CD4-positive, alpha-beta T cell treated with Interleukin-1 beta for 1 hour (primary cell): ENCODE data around the gene PRKG2.

Experiments
- DNase-seq, 2 donors: peaks; one replicate each; pipeline ENCODE4 v3.0.0-alpha.2; 2020 to 2022

The PRKG2 gene

DNA sequence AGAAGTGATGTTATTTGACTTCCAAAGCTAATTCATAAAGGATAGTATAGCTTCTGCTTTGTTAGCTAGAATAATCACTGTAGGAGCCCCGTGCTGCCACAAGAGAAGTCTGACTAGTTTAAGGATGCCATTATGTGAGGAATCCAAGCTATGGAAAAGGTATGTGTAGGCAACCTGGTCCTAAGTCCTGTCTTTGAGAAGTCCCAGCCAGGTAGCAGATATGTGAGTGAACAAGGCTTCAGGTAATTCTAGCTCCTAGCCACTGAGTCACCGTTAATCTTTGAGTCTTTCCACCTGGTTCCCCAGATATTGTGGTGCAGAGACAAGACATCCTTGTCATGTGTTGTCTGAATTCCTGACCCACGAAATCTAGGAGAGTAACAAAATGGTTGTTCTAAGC is 129.0 kb downstream of the PRKG2 start:
- DNase-seq = no peak

DNA sequence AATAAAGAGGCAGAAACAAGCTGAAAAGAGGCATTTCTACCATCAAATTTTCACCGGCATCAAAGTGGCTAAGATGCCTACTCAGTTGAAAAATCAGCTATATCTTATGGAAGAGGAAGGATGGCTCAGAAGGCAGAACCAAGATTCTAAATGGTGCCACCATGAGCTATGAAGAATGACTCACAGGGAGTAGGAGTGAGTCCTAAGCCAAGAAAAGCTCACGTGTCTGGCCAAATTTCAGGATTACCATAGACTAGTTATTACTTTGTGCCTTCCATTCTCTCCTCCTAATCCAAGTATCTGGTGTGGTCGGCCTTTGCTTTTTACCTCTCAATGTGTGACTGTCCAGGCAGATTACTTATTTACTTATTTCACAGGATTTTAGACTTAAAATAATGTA is 129.7 kb downstream of the PRKG2 start:
- DNase-seq = no peak

DNA sequence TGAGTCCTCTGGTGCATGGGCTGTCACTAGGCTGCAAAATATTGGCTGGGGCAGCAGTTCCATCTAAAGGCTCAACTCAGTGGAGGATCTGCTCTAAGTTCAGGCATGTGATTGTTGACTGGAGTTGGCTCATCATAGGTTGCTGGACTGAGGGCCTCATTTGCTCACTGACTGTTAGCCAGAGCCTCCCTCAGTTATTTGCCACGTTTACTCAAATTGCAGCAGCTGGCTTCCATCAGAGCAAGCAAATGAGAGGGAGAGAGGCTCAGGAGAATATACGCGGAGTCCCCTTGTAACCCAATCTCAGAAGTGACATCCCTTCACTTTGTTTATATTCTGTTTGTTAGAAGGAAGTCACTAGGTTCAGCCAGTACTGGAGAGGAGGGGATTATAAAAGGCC is 130.4 kb downstream of the PRKG2 start:
- no peak for DNase-seq

DNA sequence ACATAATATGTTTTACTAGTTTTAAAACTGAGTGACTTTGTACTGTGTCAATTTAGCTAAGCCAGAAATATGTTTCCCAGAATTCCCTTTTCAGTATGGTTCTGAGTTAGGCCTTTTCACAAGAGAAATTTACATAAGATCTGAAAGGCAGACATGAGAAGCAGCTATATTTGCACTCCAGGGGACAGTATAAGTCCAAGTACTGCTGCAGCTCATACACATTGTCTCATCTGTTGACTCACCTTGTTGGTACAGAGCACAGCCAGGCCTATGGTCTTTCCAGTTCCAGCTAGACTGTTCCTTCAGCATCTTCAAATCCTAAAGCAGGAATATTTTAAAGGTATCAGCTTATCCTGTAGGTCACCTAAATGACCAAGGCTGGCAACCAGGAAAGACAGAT is 131.0 kb downstream of the PRKG2 start:
- no peak for DNase-seq

DNA sequence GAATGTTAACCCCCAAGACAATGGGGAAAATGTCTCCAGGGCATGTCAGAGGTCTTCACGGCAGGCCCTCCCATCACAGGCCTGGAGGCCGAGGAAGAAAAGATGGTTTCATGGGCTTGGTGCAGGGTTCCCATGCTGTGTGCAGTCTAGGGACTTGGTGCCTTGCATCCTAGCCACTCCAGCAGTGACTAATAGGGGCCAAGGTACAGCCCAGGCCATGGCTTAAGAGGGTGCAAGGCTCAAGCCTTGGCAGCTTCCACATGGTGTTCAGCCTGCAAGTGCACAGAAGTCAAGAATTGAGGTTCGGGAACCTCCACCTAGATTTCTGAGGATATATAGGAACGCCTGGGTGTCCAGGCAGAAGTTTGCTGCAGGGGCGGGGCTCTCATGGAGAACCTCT is 133.9 kb downstream of the PRKG2 start:
- DNase-seq = no peak

DNA sequence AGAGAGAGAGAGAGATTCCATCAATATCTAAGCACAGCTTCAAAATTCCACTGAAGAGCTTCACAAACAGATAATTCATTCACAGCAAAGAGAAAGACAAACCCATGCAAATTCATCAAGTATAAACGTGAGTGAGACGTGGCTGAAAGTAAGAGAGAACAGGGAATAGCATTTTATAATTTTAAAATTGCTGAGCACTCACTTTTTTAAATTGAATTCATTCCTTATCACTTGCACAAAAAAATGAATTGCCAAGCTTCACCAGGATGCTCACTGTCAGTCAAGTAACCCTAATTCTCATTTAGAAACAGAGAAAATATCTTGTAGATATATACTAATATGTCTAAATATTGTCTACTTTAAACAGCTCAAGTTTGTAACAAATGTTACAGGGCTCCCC is 144.0 kb downstream of the PRKG2 start:
- no peak for DNase-seq

DNA sequence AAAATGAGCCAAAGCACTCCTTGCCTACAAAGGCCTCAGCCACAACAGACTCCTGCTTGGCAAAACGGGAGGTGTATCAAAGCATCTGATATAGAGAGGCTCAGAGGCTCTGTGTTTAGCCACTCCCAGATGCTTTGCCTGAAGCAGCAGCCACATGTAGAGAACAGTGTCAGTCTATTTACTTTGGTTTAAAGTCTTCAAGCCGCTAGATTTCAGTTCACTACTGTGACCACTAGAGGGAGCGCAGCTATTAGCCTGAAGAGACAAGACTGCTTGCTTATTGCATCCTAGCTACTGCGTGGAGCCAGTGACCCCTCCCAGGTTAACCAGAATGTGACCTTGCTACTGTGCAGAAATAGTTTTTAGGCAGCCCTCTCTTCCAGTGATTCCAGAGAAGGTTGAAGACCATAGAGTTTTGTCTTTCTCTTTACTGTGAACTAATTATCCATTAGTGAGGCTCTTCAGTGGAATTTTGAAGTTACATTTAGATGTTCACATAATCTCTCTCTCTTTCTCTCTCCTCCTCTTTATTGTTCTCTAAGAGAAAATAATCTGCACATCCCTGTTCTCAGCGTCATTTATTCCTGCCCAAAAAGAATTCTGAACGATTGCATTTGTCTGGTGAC is 145.2 kb downstream of the PRKG2 start:
- peak; percentile 46 to 64 for DNase-seq

DNA sequence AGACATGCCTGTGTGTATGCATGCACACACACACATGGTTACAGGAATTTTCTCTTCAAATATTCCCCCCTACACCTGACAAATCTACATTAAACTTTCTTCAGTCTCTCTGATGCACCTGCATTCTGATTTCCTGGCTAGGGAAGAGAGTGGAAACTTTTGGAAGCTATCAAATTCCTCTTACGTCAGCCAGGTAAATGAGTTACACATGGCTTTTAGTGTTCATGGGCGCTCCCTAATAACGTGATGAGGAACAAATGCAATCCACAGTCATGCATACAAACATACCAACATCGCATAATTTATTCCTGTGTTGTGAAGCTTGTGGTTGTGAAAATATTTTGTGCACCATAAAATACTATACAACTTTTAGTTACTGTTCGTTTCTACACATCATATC is 149.6 kb downstream of the PRKG2 start:
- DNase-seq = no peak

DNA sequence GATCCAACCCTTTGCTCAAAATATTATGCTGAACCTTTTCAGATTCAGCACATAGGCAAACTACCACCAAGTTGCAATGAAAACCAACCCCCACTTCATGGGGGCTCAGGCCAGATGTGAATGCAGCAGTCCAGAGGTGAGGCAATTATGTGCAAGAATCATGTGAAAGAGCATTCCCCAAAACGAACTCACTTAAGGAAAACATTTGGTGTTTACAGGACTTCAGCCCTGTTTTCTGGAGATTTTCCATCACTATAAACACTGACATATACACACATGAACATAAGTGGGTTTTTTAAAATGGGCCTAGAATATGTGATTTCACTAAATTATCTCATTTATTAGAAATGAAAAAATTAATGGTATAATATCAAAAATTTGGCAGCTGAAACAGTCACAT is 153.0 kb downstream of the PRKG2 start:
- DNase-seq = no peak

DNA sequence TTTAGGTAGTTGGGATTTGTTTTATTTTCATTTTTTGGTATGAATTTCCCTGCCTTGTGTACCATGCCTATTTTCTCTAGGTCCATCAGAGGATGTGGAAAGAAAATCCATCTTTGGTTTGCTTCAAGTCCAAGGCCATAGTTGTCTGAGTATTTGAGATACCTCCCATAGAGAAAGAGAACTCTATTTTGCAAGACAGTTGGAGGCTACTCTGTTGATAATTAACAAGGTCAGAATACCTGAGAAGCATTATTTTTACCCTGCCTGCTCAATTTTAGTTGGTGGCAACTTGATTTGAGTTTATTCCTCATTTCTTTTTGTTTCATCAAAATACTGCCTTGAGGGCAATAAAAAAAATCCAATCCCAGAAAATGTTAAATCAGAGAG is 153.7 kb downstream of the PRKG2 start:
- no peak for DNase-seq

DNA sequence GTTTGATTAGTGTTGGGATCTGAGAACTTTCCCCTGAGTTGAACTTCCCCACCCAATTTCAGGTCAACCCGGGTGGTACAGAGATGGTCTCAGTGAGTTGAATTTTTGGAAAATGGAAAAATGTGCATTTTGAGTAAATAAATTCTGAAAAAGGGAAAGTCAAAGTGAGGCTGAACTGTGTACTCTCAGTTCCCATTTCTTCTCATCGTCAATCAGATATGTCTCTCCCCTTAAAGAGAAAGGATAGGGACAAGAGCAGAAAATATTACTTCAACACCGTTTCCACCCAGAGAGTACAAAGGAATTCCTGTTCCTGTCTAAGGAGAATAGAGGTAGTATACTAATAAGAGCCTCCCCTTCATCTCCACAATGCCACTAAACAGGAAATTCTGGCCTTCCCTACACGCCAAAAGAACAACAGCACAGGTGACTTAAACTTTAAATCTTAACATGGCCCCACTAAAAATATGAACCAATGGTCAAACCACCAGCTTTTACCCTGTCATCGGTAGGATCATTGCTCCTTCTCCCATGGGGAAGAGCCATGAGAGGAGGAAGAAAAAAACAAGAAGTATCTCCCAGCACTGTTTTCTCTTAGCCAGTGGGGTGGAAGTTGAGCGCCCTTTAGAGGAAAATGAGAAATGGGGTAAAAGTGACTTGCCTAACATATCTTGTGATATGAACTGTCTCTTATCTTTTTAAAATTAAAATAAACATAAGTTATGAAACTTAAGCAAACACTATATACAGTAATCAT is 154.3 kb downstream of the PRKG2 start:
- DNase-seq = no peak

DNA sequence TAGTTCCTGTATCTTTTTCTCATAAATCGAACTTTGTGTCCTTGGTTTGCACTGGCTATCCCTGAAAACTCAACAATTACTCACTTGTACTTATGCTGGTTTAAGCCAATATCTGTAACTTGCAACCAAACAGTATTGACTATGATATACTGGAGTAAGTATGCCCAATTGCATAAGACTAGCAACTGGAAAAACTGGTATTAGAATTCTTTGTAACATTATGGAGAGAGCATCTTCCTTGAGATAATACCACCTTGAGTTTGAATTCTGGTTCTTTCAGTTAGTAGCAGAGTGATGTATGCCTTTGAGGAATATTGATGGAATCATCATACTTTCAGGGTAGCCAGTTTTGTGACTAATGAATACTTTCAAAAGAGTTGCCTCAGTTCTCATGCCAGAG is 156.4 kb downstream of the PRKG2 start:
- DNase-seq = no peak

DNA sequence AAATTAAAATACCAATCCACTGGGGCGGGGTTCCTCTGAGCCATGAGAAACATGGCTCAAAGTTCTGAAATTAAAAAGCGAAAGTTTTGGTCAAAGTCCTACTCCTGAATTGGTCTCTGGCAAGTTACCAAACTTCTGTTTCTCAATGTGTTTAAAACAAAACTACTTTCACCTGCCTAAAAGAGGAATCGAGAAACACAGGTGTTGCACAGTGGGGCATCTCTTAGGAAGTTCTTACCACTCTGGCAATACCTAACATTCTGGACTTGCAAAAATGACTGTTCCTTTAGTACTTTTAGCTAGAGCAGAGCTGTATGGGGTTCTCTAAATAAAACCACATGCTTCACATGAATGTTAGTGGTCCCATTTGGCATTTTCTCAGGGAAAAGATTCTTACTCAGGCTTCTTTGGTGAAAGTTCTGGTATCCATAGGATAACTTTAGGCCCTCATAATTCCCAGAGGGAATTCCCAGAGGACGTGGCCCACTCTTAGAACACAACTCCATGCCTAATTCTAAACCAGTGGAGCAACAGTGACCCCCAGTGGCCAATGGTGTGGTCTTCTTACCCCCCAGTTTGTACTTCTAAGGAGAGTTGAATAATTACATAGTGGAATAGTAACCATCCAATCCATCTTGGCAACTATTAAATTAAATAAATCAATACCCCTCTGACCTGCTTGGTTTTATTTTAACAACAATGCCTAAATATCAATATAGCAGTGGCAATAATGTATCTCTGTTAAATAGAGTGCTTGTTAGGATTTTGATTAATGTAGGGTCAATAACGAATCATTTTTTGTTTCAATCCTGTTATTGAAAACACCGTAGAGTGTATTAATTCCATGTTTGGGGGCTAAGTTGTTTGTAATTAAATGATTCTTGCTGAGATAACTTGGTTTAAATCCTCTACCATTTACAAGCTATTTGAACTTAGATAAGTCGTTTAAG is 162.6 kb downstream of the PRKG2 start:
- DNase-seq = peak; percentile 14 to 41

DNA sequence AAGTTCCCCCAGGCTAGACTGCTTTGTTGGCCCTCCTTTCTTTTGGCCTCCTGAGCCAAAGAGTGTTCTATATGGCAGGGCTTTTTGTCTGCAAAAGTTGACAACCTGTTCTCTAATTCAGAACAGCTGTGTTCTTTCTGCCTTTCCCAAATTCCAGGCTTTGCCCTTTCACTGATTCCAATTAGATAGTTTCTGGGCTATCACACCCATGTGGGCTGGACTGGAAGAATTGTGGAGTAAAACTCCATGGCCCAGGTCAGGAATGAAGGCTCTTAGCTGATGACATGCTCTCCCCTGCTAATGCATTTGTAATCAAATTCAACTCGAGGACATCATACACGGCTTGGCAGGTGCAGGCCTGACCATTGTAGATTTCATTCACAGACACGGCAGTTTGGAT is 165.1 kb downstream of the PRKG2 start:
- DNase-seq = no peak

DNA sequence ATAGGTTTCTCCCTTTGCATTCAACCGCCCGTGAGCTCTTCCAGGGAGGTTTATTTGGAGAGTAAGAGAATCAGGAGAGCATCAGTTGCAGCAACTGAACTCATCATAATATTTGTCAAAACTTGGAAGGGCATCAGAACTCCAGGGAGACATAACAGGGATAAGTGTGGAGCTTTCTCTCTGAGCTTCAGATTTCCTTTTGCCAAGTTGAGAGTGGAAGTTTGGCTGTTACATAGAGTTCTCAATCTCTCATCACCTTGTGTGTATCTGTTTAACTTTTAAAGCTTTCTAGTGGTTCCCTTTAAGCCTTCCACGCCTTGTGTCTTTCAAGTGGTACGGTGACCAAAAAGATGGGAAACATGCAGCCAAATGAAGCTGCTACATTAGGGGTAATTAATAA is 165.7 kb downstream of the PRKG2 start:
- DNase-seq = no peak

DNA sequence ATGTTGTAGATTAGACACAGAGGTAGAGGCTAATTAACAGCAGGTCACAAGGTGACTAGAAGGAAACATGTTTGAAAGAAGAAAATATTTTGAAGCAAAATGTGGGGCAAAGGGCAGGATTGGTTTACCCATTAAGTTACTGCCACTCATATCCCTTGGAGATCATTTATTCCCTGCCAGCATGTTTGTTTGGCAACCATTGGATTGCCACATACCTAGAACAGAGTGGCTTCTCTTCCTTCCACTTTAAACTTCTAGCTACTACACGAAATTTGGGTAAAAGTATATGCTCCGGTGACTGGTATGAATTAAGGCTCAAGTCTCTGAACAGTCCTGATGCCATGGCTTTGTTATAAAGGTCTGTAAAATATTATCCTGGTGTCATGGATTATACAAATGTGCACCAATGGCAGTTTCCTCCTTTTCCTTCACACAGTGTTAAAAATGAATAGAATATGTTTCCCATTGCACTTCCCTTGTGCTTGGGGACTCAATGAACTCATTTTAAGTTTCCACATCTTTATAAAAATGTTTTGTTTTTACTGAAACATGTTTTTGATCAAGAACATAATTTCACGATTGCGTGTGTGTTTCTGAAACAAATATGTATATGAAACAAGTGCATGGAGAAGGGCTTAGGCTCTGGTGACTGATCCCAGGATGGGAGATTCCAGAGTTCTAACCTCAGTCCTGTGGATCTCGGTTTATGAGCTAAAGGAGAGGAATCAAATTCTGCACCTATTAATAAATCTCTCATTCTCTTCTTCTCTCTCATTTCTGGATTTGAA is 172.2 kb downstream of the PRKG2 start:
- no peak for DNase-seq

DNA sequence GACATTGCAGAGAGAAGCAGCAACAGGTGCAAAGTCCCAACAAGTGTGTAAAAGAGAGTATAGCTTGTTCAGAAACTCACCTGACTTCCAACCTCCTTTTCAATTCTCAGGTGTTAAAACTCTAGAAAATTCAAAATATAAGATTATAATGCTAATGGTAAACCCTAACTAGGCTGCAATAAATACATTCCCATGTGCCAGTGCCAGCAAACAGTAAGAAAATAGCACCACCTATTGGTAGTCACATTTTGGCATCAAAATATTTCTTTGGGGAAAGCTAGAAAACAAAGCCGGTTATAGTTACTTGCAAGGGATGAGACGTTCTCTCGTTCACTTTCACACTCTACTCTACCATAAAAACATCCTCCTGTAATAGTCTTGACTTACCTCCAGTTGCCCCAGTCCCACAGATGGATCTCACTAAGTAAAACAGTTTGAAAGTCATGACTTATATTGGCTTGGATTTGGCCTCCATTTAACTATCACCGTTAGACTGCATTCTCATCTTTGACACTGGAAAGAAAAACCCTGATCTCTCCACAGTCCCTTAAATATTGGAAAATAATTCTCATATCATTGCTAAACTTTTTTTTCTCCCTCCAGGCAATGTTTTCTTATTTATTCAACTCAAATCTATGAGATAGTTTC is 174.9 kb downstream of the PRKG2 start:
- DNase-seq = peak in 1 of 2 donors; percentile 57

DNA sequence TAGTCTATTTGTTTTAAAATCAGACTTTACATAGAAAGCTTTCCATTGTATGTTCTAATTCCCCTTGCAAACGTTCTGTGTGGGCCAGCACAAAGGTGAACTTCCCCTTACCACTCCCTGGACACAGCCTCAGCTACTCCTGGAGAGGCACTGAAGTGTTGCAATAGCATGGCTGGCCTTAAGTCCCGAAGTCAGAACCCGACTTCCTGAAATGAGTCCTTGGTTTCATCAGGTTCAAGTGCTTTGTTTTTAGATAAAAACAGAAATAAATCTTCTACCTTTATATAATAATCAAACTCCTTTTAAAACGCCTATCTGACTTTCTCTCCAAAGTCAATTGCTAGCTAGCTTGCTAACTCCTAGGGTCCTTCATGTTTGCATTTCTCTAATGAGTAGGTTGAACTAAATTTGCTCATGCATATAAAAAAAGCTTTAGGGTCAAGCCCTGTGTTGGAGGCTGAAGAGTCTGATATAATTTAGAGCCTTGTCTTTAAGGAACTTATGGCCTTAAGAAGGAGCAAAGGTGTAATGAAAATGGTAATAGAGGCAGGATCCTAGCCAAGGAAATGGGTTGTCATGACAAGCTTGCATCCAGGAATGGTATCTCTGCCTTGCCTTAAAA is 175.6 kb downstream of the PRKG2 start:
- DNase-seq = no peak

DNA sequence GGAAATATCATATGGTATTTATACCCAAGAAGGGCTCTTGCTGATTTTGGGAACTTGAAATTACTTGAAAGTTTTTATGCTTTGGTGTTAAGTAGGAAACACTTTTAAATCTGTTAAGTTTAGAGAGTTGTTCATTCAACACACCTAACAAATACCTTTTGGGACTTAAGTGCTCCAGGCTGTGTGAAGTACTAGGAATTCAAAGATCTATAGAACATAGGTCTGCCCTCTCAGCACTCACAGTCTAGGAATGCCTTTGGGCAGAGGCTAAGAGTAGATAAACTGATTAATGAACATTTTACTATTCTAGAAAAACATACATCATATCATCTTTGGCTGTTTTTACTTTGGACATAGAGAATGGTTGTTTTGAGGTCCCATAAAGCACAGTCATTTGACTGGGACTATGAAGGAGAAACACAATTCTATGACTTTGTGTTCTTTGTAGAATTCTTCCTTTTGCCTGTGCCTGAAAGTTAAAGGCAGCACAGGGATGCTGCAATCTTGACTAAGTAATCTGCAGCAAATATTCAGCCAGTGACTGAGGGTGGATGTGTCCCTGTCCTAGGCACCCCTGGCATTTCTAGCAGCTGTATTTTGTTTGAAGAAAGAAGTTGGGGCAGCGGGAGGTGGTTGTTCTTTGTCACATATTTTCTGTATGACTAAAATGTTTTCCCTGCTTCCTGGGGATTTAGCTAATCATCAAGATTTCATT is 176.2 kb downstream of the PRKG2 start:
- no peak for DNase-seq
